AG09309 (cell line): ENCODE measurements around the gene DTHD1.

Experiments used
- DNase-seq: peaks from one replicate; pipeline ENCODE4 v3.0.0-alpha.2; 2010; ENCODE audit warnings: low read depth
- H3K4me3 ChIP-seq: 2 replicates; pipeline ENCODE4 v1.5.1; 2011; ENCODE audit warnings: mild to moderate bottlenecking, low read depth, low read length, moderate library complexity; ENCODE audit not compliant: control insufficient read depth
- CTCF ChIP-seq: IDR thresholded peaks from 2 replicates; pipeline ENCODE4 v1.5.1; 2011; ENCODE audit warnings: mild to moderate bottlenecking, low read depth, low read length, inconsistent platforms; ENCODE audit not compliant: insufficient read depth, control insufficient read depth; ENCODE audit errors: missing control alignments

The DTHD1 gene

GRCh38 chr4:36337665-36338185 is 56.3 kb downstream of the DTHD1 start:
- H3K4me3 ChIP-seq: no peak overlapping the region
- DNase-seq: no peak
- no peak for TF ChIP-seq CTCF

GRCh38 chr4:36338973-36339372 is 57.6 kb downstream of the DTHD1 start:
- H3K4me3 ChIP-seq: no peak overlapping the region
- TF ChIP-seq CTCF: no peak
- no peak for DNase-seq

GRCh38 chr4:36341936-36342335 is 60.5 kb downstream of the DTHD1 start:
- no peak for TF ChIP-seq CTCF
- no peak for DNase-seq
- no peak overlapping the region for H3K4me3 ChIP-seq

- no peak for DNase-seq
- no peak for TF ChIP-seq CTCF
These were observed 62.2 kb downstream of the DTHD1 start for GRCh38 chr4:36343501-36344175.

GRCh38 chr4:36348403-36348938 is 67.1 kb downstream of the DTHD1 start:
- TF ChIP-seq CTCF: no peak
- DNase-seq: no peak
- H3K4me3 ChIP-seq: no peak overlapping the region

More at GRCh38 chr4:36343501-36344175, 62.2 kb downstream of the DTHD1 start:
- H3K4me3 ChIP-seq: no peak overlapping the region

GRCh38 chr4:36349938-36350549 is 68.6 kb downstream of the DTHD1 start:
- no peak for DNase-seq
- H3K4me3 ChIP-seq: no peak overlapping the region
- no peak for TF ChIP-seq CTCF
